ENCODE results near the gene MAU2. TPM values are rescaled to one million over a fixed set of nuclear protein-coding genes. Genes with fewer than 3 reads are reported as not detected.

MAU2 gene, protein sequence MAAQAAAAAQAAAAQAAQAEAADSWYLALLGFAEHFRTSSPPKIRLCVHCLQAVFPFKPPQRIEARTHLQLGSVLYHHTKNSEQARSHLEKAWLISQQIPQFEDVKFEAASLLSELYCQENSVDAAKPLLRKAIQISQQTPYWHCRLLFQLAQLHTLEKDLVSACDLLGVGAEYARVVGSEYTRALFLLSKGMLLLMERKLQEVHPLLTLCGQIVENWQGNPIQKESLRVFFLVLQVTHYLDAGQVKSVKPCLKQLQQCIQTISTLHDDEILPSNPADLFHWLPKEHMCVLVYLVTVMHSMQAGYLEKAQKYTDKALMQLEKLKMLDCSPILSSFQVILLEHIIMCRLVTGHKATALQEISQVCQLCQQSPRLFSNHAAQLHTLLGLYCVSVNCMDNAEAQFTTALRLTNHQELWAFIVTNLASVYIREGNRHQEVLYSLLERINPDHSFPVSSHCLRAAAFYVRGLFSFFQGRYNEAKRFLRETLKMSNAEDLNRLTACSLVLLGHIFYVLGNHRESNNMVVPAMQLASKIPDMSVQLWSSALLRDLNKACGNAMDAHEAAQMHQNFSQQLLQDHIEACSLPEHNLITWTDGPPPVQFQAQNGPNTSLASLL
- 37.3 and 44.6 TPM in 2 replicates for total RNA-seq (2014; rRNA removed; shearing (Covaris generic); ENCODE audit: low replicate concordance)

DNA sequence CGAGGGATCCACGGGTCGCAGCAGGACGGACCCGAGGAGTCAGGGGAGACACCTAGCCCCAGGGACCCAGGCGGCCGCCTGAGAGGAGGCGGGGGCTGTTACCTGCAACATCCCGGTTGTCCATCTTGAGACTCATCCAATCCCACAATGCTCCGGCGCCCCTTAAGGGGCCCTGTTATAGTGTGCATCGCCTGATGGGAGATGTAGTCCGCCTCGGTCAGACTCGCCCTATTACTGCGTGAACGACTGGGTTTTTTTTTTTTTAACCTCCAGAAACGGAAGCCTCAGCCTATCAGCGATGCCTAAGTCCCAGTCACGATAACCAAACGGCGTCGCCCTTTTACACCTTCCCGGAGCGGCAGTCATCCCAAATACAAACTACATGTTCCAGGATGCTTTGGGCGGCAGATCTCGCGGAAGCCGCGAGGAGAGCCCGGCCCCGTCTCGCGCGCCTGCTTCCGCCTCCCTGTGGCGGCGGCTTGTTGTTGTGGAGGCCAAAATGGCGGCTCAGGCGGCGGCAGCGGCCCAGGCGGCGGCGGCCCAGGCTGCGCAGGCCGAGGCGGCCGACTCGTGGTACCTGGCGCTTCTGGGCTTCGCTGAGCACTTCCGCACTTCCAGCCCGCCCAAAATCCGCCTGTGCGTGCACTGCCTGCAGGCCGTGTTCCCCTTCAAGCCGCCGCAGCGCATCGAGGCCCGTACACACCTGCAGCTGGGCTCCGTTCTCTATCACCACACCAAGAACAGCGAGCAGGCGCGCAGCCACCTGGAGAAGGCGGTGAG is at the start of gene MAU2, which contains the start of gene SUGP1:
Gene MAU2 (plus strand): TSS at position 469 of the 780 bp plus-strand sequence. CDS start 31 bp downstream, at position 500.
Gene SUGP1 (minus strand): TSS at position 149 of the 780 bp plus-strand sequence. CDS start 13 bp downstream, at position 136.
- no peaks in the 10 kb centered on the region for H3K27me3 ChIP-seq (ENCODE audit: low read length)
- H3K9ac ChIP-seq (ENCODE audit: low read length) = peak within 1 kb of the TSS; percentile 96
- H3K9me3 ChIP-seq (ENCODE audit: low read length) = no peaks in the 10 kb centered on the region
- peak; percentile 97 for DNase-seq
- H3K36me3 ChIP-seq (ENCODE audit: insufficient read depth, low read length) = peaks cover 15% of the 10 kb centered on the region
- H3K27ac ChIP-seq (ENCODE audit: low read length) = peak within 1 kb of the TSS; percentile 76
- peaks cover 25% of the 10 kb centered on the region for H3K4me1 ChIP-seq (ENCODE audit: low read length)
- peaks cover 87% of the 10 kb centered on the region for H3K79me2 ChIP-seq (ENCODE audit: low read length)
- peak within 1 kb of the TSS; percentile 91 for H3K4me2 ChIP-seq (ENCODE audit: low read depth, low read length, poor library complexity, severe bottlenecking)
- H3K9me2 ChIP-seq (replicated peaks; ENCODE audit: insufficient read depth, low read length) = no peaks in the 10 kb centered on the region
- no peaks in the 10 kb centered on the region for H4K20me1 ChIP-seq (ENCODE audit: insufficient read depth, low read depth, low read length)
- H3K4me3 ChIP-seq (ENCODE audit: low read length) = peak within 1 kb of the TSS; percentile 91
- peak within 1 kb of the TSS; percentile 86; the same call in 1 of the 2 replicates for H2AFZ ChIP-seq (ENCODE audit: low read length)

DNA sequence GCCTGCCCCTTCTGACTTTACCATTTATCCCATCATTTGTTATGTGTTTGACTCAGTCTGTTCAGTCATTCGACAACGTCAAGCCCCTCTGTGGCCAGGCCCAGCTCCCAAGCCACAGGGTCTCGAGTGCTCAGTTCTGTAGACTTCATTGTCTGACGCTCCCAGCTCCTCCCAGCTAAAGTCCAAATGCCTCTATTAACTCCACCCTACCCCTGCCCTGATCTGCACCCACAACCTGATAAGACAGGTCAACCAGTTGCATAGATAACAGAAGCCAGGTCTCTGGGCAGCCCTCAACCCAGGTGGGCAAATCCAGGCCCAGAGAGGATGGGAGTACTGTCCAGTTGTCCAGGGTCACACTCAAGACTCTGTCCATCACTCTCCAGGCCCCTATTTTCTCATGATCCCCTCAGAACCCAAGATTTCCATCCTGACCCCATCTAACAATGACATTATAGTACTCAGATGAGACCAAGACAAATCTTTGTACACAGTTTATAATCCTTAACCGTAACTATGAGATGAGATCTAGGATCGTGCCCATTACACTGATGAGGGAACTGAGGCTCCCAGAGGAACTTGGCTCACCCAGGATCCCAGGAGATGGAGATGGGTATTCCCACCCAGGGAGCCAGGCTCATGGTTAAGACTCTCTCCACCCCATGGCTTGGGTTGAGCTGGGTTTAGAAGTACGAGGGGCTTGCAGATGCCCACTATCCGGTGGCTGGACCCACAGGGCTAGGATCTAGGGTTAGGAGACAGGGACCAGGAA is 48.6 kb upstream of the MAU2 start:
- no peaks in the 10 kb centered on the region for H3K79me2 ChIP-seq (ENCODE audit: low read length)
- H4K20me1 ChIP-seq (ENCODE audit: insufficient read depth, low read depth, low read length) = no peaks in the 10 kb centered on the region
- H3K27me3 ChIP-seq (ENCODE audit: low read length) = no peaks in the 10 kb centered on the region
- no peak overlapping the region for H3K4me2 ChIP-seq (ENCODE audit: low read depth, low read length, poor library complexity, severe bottlenecking)
- H3K9me3 ChIP-seq (ENCODE audit: low read length) = no peaks in the 10 kb centered on the region
- H3K27ac ChIP-seq (ENCODE audit: low read length) = no peak overlapping the region
- H3K9ac ChIP-seq (ENCODE audit: low read length) = no peak overlapping the region
- no peak overlapping the region for H3K4me3 ChIP-seq (ENCODE audit: low read length)
- H3K4me1 ChIP-seq (ENCODE audit: low read length) = peaks cover 5% of the 10 kb centered on the region
- H3K36me3 ChIP-seq (ENCODE audit: insufficient read depth, low read length) = peaks cover 5% of the 10 kb centered on the region; the same call in 1 of the 2 replicates
- H3K9me2 ChIP-seq (replicated peaks; ENCODE audit: insufficient read depth, low read length) = no peaks in the 10 kb centered on the region
- no peak for DNase-seq
- no peak overlapping the region for H2AFZ ChIP-seq (ENCODE audit: low read length)

DNA sequence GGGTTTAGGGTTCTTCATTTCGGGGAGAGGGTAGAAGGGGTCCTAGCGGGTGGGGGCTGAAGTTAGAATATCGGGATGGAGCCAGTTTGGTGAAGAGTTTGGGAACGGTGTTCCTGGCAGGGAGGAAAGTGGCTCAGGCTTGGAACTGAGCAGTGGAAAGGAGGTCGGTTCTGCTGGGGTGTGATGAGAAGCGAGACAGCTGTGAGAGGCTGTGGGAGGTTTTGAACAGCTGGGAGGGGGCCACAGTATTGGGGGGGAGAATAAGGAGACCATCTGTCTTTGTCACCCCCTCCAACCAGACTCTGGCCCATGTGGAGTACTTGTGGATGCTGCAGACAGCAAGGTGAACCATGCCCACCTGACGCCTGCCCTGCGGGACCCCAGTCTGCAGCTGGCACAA is 46.5 kb upstream of the MAU2 start:
- DNase-seq = no peak
- Histone ChIP-seq H2AFZ (ENCODE audit: low read length) (no peak overlapping the region), H3K9me2 (replicated peaks; ENCODE audit: insufficient read depth, low read length) (no peaks in the 10 kb centered on the region), H3K36me3 (ENCODE audit: insufficient read depth, low read length) (peaks cover 5% of the 10 kb centered on the region; the same call in 1 of the 2 replicates), H3K4me3 (ENCODE audit: low read length) (no peak overlapping the region), H3K9me3 (ENCODE audit: low read length) (no peaks in the 10 kb centered on the region), H3K4me1 (ENCODE audit: low read length) (peaks cover 5% of the 10 kb centered on the region), H3K79me2 (ENCODE audit: low read length) (no peaks in the 10 kb centered on the region), H3K27me3 (ENCODE audit: low read length) (no peaks in the 10 kb centered on the region), H3K27ac (ENCODE audit: low read length) (no peak overlapping the region), H4K20me1 (ENCODE audit: insufficient read depth, low read depth, low read length) (no peaks in the 10 kb centered on the region), H3K9ac (ENCODE audit: low read length) (no peak overlapping the region), H3K4me2 (ENCODE audit: low read depth, low read length, poor library complexity, severe bottlenecking) (no peak overlapping the region)

DNA sequence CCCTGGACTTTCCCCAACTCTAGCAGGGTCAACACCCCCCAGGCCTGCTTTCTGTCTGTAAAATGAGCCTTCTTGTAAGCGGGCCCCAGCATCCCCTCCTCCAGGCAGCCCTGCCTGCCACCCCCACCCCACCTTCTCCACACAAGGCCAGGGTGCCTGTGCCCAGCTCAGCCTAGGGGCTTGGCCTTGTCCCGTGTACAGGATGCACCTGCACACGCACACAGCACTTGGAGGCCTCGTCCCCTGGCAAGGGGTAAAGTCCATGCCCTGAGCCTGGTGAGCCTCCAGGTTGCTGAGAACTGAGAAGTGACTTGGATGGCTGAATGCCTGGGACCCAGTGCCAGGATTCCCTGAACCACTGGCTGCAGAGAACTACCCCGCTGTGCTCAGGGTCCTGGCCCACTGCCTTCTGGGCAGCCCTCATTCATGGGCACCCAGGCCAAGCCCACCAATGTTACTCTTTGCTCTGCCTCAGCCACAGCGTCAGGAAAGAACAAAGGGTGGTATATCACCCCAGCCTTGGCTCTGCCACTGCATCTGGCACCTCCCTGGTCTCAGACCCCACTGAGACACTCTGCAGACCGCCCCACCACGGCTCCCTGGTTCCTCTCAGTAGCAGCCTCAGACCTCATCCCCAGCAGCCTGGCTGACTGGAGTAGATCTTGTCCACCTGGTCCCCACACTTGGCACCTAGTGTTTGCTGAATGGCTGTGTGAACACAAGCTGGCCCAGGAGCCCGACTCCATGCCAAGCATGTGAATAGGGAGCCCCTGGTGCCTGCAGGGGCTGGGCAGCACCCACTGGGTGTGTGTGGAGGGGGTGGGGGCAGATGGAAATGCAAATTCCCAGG is 45.7 kb upstream of the MAU2 start:
- Histone ChIP-seq H3K36me3 (ENCODE audit: insufficient read depth, low read length) (peaks cover 5% of the 10 kb centered on the region; the same call in 1 of the 2 replicates), H3K4me3 (ENCODE audit: low read length) (no peak overlapping the region), H3K9me2 (replicated peaks; ENCODE audit: insufficient read depth, low read length) (no peaks in the 10 kb centered on the region), H3K4me1 (ENCODE audit: low read length) (peaks cover 5% of the 10 kb centered on the region), H3K27me3 (ENCODE audit: low read length) (no peaks in the 10 kb centered on the region), H3K9ac (ENCODE audit: low read length) (no peak overlapping the region), H4K20me1 (ENCODE audit: insufficient read depth, low read depth, low read length) (no peaks in the 10 kb centered on the region), H3K9me3 (ENCODE audit: low read length) (no peaks in the 10 kb centered on the region), H3K79me2 (ENCODE audit: low read length) (no peaks in the 10 kb centered on the region), H3K27ac (ENCODE audit: low read length) (no peak overlapping the region), H3K4me2 (ENCODE audit: low read depth, low read length, poor library complexity, severe bottlenecking) (no peak overlapping the region), H2AFZ (ENCODE audit: low read length) (no peak overlapping the region)
- DNase-seq = no peak

DNA sequence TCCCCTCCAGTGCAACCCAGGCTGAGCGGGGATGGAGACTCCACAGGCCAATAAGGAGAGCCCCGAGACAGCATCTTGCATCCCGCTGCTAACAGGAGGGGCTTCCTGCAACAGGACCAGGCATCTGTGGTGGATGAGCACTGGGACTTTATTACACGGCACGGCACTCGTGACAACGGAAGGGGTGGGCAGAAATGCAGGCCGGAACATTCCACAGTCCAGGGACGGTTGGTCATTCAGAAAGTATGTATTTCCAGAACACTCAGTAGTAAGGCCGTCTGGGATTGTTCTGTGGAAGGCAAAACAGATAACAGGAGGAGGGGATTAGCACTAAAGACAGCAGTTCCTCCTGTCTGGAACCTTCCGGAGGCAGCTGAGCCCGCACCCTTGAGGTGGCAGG is 44.2 kb upstream of the MAU2 start:
- Histone ChIP-seq H3K27me3 (ENCODE audit: low read length) (no peaks in the 10 kb centered on the region), H3K9ac (ENCODE audit: low read length) (no peak overlapping the region), H3K4me3 (ENCODE audit: low read length) (no peak overlapping the region), H3K4me1 (ENCODE audit: low read length) (peaks cover 5% of the 10 kb centered on the region), H3K4me2 (ENCODE audit: low read depth, low read length, poor library complexity, severe bottlenecking) (no peak overlapping the region), H2AFZ (ENCODE audit: low read length) (no peak overlapping the region), H3K9me3 (ENCODE audit: low read length) (no peaks in the 10 kb centered on the region), H4K20me1 (ENCODE audit: insufficient read depth, low read depth, low read length) (no peaks in the 10 kb centered on the region), H3K79me2 (ENCODE audit: low read length) (no peaks in the 10 kb centered on the region), H3K27ac (ENCODE audit: low read length) (no peak overlapping the region), H3K36me3 (ENCODE audit: insufficient read depth, low read length) (peaks cover 5% of the 10 kb centered on the region; the same call in 1 of the 2 replicates), H3K9me2 (replicated peaks; ENCODE audit: insufficient read depth, low read length) (no peaks in the 10 kb centered on the region)
- no peak for DNase-seq

DNA sequence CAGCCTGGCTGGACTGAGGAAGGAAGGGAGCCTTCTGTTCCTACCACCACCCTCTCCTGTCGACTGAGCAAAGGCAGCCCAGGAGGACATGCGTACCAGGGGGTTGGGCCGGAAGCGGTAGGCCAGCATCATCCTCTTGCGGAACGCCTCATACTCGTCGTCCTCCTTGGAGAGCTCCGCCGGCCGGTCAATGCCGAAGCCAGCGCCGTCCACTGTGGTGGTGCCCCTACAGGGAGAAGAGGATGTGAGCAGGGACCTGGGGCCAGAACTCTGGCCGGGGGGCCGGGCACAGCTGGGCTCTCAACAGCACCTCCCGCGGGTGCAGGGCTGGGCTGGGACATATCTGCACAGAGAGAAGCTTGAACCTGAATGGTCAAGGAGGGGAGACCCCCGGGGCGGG is 43.8 kb upstream of the MAU2 start:
- H2AFZ ChIP-seq (ENCODE audit: low read length) = no peak overlapping the region
- no peak overlapping the region for H3K4me3 ChIP-seq (ENCODE audit: low read length)
- H3K79me2 ChIP-seq (ENCODE audit: low read length) = no peaks in the 10 kb centered on the region
- H4K20me1 ChIP-seq (ENCODE audit: insufficient read depth, low read depth, low read length) = no peaks in the 10 kb centered on the region
- H3K4me1 ChIP-seq (ENCODE audit: low read length) = peaks cover 5% of the 10 kb centered on the region
- H3K9ac ChIP-seq (ENCODE audit: low read length) = no peak overlapping the region
- H3K9me2 ChIP-seq (replicated peaks; ENCODE audit: insufficient read depth, low read length) = no peaks in the 10 kb centered on the region
- peaks cover 5% of the 10 kb centered on the region; the same call in 1 of the 2 replicates for H3K36me3 ChIP-seq (ENCODE audit: insufficient read depth, low read length)
- no peak overlapping the region for H3K27ac ChIP-seq (ENCODE audit: low read length)
- no peak overlapping the region for H3K4me2 ChIP-seq (ENCODE audit: low read depth, low read length, poor library complexity, severe bottlenecking)
- no peak for DNase-seq
- H3K9me3 ChIP-seq (ENCODE audit: low read length) = no peaks in the 10 kb centered on the region
- no peaks in the 10 kb centered on the region for H3K27me3 ChIP-seq (ENCODE audit: low read length)

DNA sequence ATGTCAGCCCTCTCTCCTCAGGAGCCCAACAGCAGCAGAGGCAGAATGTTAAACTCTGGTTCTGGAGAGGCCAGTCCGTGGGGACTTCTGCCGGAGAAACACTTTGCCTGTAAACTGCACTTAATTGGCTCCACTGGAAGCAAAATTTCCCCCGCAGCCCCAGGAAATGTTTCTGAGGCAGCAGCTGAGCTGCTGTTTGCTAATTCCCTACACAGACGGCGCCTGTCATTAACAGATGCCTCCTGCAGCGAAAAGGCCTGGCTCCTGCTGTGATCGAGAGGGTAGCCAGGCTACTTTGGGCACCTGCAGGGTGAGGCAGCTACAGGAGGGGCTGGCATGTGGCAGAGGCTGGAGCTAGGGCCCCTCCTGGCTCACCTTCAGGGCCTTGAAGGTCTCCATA is 42.3 kb upstream of the MAU2 start:
- no peak overlapping the region for H3K4me3 ChIP-seq (ENCODE audit: low read length)
- H4K20me1 ChIP-seq (ENCODE audit: insufficient read depth, low read depth, low read length) = no peaks in the 10 kb centered on the region
- H2AFZ ChIP-seq (ENCODE audit: low read length) = no peak overlapping the region
- H3K4me1 ChIP-seq (ENCODE audit: low read length) = peaks cover 5% of the 10 kb centered on the region
- H3K9ac ChIP-seq (ENCODE audit: low read length) = no peak overlapping the region
- no peaks in the 10 kb centered on the region for H3K9me2 ChIP-seq (replicated peaks; ENCODE audit: insufficient read depth, low read length)
- H3K27me3 ChIP-seq (ENCODE audit: low read length) = no peaks in the 10 kb centered on the region
- H3K27ac ChIP-seq (ENCODE audit: low read length) = no peak overlapping the region
- no peaks in the 10 kb centered on the region for H3K79me2 ChIP-seq (ENCODE audit: low read length)
- H3K4me2 ChIP-seq (ENCODE audit: low read depth, low read length, poor library complexity, severe bottlenecking) = no peak overlapping the region
- H3K9me3 ChIP-seq (ENCODE audit: low read length) = no peaks in the 10 kb centered on the region
- DNase-seq = no peak
- H3K36me3 ChIP-seq (ENCODE audit: insufficient read depth, low read length) = peaks cover 5% of the 10 kb centered on the region; the same call in 1 of the 2 replicates

Data from Karpas-422 (cell line).